Cardiac fibroblast (primary cell): ENCODE data around the gene SYNE2.

Experiments
- DNase-seq, 2 donors: peaks; one replicate each; pipeline versions ENCODE4 v3.0.0 to v3.0.0-alpha.2; 2010; ENCODE audit warnings: low read depth in 2 of 2
- H3K4me3 ChIP-seq, 2 donors: replicated peaks in 1 of 2; 1 replicate in 1 of 2; 2 replicates in 1 of 2; pipeline ENCODE4 v1.5.1; 2011; ENCODE audit warnings: low read depth in 2 of 2, low read length in 2 of 2, mild to moderate bottlenecking in 2 of 2, moderate library complexity in 1 of 2
- TF ChIP-seq, protein P1 (sequence below): IDR thresholded peaks from one replicate; pipeline ENCODE4 v1.5.1; 2011; ENCODE audit warnings: low read depth, mild to moderate bottlenecking, low read length, inconsistent platforms

SYNE2 gene

DNA sequence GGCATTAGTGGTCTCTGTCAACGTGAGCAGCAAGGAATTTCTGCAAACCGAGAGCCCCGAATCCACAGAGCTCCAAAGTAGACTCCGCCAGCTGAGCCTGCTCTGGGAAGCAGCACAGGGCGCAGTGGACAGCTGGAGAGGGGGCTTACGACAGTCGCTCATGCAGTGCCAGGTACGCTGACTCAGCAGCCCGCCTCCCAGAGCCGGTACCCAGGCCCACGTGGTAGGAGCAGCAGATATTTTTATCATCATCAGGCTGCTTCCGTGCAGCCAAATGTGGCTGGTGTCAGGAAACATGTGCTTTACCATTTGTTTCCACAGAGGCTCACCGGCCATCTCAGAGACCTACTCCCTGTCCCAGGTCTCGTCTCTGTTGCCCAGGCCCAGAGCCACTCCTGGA lies 367.7 kb downstream of the SYNE2 start:
- peak in 1 of 2 donors; percentile 48 for DNase-seq
- H3K4me3 ChIP-seq = no peak overlapping the region
- TF ChIP-seq, protein P1, sequence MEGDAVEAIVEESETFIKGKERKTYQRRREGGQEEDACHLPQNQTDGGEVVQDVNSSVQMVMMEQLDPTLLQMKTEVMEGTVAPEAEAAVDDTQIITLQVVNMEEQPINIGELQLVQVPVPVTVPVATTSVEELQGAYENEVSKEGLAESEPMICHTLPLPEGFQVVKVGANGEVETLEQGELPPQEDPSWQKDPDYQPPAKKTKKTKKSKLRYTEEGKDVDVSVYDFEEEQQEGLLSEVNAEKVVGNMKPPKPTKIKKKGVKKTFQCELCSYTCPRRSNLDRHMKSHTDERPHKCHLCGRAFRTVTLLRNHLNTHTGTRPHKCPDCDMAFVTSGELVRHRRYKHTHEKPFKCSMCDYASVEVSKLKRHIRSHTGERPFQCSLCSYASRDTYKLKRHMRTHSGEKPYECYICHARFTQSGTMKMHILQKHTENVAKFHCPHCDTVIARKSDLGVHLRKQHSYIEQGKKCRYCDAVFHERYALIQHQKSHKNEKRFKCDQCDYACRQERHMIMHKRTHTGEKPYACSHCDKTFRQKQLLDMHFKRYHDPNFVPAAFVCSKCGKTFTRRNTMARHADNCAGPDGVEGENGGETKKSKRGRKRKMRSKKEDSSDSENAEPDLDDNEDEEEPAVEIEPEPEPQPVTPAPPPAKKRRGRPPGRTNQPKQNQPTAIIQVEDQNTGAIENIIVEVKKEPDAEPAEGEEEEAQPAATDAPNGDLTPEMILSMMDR = no peak

DNA sequence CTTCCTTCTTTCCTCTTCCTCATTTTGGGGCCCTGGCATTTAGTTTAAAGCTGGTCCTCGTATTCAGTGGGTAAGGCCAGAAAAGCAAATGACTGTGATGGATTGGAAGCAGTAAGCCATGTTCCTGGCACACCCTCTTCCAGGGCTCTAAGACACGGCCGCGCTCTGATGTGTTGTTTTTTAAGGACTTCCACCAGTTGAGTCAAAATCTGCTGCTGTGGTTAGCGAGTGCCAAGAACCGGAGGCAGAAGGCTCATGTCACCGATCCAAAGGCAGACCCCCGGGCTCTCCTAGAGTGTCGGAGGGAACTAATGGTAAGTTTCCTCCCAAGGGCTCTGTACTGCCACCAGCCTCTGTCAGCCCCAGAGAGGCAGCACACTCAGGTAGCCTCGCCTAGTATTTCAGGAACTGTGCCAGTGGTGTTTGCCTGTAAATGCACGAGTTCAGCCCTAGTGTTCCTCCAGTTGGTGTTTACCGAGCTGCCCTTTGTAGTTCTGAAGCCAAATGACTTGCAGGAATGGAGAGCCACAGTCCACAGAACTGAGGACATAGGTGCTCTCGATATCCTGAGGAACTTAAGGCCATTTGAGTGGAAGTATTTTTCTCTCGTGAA lies 368.7 kb downstream of the SYNE2 start:
- no peak for DNase-seq
- TF ChIP-seq, protein P1 = no peak
- no peak overlapping the region for H3K4me3 ChIP-seq

DNA sequence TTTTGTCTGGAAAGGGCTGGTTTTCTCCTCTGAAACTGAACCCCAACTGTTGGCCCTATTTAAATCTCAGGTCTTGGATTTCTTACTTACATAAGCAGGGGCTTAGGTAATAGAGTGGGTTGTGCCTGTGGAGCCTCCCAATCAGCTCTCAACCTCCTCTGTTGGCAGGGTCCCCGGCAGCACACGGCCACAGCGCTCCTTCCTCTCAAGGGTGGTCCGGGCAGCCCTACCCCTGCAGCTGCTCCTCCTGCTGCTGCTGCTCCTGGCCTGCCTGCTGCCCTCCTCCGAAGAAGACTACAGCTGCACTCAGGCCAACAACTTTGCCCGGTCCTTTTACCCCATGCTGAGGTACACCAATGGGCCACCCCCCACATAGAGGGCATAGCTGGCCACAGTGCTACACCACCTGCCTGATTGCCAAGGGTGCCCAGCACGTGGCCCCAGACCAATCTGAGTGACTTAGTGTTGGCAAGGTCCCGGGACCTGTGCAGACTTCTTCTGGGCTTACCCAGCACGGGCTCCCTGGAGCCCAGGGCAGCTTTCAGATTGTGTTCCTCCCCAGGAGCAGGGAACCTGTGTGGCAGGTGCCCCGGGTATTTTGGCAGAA lies 372.4 kb downstream of the SYNE2 start:
- DNase-seq = no peak
- H3K4me3 ChIP-seq = no peak overlapping the region
- TF ChIP-seq, protein P1 = no peak

DNA sequence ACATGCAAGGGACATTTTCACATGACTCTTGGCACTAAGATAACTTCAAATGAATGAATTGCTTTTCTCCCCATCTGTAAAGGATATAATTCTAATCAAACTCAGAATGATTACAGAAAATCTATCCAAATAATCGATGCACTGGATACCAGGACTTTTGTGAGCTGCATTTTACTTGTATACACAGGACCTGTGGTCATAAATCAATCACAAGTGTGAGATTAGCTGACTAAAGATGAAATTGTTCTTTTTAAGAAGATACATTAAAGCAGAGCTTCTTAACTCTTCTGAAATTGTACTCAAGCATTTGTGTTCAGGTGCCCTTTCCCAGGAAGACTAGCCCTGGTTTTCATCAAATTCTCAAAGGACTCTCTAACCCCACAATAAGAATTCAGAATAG lies 375.1 kb downstream of the SYNE2 start:
- TF ChIP-seq, protein P1 = no peak

DNA sequence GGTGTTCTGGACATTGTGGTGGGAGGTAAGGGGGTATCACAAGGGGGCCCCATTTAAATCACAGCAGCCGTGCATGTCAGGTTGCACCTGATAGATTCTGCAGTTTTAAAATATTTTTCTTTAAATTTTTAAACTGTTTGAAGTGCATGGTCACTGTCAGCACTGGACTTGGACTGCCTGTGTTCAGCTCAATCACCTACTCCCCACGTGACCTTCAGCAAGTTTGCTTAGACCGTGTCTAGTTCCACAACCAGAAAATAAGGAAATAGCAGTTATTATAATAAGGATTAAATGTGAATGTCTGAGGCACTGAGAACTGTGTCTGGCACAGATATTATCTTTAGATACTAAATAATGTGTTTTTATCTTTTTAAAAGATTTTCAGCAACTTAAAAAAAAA lies 376.7 kb downstream of the SYNE2 start:
- no peak overlapping the region for H3K4me3 ChIP-seq
- no peak for DNase-seq
- TF ChIP-seq, protein P1 = no peak

More for the DNA sequence above, 375.1 kb downstream of the SYNE2 start:
- H3K4me3 ChIP-seq = no peak overlapping the region
- DNase-seq = no peak

DNA sequence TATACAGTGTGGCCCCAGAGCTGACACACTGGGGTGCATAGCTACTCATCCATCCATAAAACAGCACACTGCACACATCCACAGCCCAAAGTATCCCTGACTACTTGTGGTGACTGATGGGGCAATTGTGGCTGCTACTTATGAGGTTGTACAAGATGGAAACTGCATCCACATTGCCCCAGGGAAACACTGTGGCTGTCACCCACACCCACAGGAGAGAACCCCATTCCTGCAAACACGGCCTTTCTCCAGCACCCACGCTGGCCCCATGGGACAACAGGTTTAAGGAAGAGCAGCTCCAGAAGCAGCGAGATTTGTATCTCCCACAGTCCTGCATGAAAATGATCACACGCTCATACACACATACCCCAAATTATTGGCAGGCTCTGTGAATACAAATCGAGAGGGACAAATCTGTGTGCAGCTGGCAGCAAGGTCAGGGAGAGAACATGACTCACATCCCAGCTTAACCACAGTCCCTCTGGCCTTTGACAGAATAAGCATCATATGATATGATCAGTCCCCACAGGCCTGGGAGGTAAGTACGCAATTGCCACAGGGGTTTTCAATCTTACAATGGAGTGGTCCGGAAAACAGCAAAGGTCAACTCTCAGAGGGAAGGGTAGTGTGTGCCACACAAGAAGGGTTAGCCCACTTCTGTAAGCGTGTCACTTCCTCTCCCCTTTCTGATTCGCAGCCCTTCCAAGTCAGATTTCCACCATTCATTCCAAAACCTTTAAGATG lies 379.5 kb downstream of the SYNE2 start:
- peak; percentile 76 to 95 for DNase-seq
- TF ChIP-seq, protein P1 = no peak
- H3K4me3 ChIP-seq = no peak overlapping the region
